H54 (cell line): Measurements from ENCODE around the gene SRCIN1.
"Not testable (repeated sequence)": the region's sequence is repeated elsewhere in the genome, so short reads cannot be mapped to it uniquely, and the experiment has no call there.

Source experiments
- DNase-seq: peaks from one replicate; pipeline ENCODE4 v3.0.0; 2011; ENCODE audit warnings: low spot score, mixed read lengths; ENCODE audit not compliant: insufficient read length
- FAIRE-seq: peaks from 3 replicates; lab custom pipeline; 2011; peaks lifted over from hg19 to GRCh38; lab: Jason Lieb, UNC
- POLR2A ChIP-seq: IDR thresholded peaks from 2 replicates; pipeline ENCODE4 v1.6.1; 2011; ENCODE audit warnings: low read depth, mild to moderate bottlenecking, low read length

The SRCIN1 gene

DNA sequence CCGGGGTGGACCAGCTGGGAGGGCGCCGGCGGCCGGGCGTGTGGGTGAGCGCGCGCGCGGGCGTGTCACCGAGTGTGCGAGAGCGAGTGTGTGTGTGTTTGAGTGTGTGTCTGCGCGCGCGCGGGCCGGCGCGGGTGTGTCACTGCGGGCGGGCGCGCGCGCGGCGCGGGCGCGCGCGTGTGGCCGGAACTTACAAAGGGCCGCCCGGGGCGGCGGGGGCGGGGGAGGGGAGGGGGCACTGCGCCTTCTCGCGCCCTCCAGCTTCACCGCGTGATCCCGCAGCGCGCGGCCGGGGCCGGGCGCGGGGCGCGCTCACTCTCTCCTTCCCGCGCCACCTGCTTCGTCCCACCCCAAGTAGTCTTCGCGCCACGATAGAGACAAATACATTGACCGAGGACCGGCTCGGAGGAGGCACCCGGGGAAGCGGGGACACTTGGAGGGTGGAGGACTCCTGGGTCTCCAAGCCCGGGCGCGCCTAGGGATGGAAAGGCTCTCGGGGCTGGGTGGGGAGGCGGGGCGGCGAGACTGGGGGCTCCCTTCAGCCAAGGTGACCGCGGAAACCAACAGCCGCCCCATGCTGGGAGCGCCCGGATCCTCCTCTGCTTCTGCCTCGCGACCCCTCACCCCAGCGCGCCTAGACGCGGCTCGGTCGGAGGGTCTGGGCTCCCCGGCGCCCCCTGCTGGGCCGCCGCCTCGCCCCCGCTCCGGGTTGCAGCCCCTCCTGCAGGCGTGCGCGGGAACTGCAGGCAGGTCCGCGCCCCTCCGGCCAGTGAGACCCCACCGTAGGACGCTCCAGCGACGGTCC is at the start of gene SRCIN1:
Gene SRCIN1 (minus strand): TSS at position 112 of the 805 bp plus-strand sequence. CDS start 247 bp downstream, outside the sequence.
- DNase-seq: peak; percentile 62
- no peak for TF ChIP-seq POLR2A
- FAIRE-seq: no peak

GRCh38 chr17:38654411-38655398 is 49.0 kb upstream of the SRCIN1 start:
- no peak for TF ChIP-seq POLR2A
- FAIRE-seq: no peak
- DNase-seq: no peak

- no peak for TF ChIP-seq POLR2A
- no peak for FAIRE-seq
- DNase-seq: no peak
Observed at GRCh38 chr17:38653679-38654078, 47.9 kb upstream of the SRCIN1 start.

DNA sequence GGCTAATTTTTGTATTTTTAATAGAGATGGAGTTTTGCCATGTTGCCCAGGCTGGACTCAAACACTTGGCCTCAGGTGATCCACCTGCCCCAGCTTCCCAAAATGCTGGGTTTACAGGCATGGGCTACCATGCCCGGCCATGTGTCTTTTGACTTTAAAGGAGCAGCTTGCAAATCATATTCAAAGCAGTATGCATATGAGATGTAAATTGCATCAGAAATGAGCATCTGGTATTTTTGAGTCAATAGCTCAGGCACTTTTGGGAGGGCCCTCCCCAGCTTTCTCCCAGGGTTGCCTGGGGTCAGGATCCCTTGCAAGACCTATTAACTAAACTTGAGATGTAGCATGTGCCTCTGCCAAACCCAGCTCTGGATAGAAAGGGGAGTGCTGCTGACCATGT is 47.5 kb upstream of the SRCIN1 start:
- no peak for DNase-seq
- TF ChIP-seq POLR2A: no peak
- no peak for FAIRE-seq

- DNase-seq, FAIRE-seq: not testable (repeated sequence)
Observed at GRCh38 chr17:38650653-38651173, 45.0 kb upstream of the SRCIN1 start.

DNA sequence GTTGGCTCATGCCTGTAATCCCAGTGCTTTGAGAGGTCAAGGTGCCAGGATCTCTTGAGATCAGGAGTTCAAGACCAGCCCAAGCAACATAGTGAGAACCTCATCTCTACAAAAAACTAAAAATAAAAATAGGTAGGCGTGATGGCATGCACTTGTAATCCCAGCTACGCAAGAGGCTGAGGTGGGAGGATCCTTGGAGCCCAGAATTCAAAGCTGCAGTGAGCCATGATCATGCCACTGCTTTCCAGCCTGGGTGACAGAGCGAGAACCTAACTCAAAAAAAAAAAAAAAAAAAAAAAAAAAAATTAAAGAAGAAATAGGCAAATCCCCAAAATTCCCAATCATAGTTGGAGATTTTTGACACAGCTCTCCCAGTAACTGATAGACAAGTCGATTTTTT is 32.2 kb upstream of the SRCIN1 start:
- FAIRE-seq (no peak), DNase-seq (no peak)
- TF ChIP-seq POLR2A: no peak

DNA sequence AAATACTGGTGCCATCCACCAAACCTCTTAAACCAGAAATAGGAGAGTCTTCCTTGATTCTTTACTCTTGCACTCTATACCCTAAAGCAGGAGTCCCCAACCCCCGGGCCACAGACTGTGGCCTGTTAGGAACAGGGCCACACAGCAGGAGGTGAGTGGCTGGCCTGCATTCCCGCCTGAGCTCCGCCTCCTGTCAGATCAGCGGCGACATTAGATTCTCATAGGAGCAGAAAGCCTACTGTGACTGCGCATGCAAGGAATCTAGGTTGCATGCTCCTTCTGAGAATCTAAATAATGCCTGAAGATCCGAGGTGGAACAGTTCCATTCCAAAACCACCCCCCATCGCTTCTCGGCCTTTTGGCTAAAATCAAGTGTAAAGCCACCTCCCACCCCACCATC is 30.3 kb upstream of the SRCIN1 start:
- no peak for DNase-seq
- TF ChIP-seq POLR2A: no peak
- FAIRE-seq: no peak

- no peak for DNase-seq
- no peak for FAIRE-seq
Observed at GRCh38 chr17:38632334-38632733, 26.6 kb upstream of the SRCIN1 start.

GRCh38 chr17:38628441-38628840 is 22.7 kb upstream of the SRCIN1 start:
- no peak for FAIRE-seq
- DNase-seq: no peak
- no peak for TF ChIP-seq POLR2A

More at GRCh38 chr17:38632334-38632733, 26.6 kb upstream of the SRCIN1 start:
- TF ChIP-seq POLR2A: no peak

GRCh38 chr17:38627957-38628356 is 22.2 kb upstream of the SRCIN1 start:
- no peak for FAIRE-seq
- DNase-seq: no peak
- no peak for TF ChIP-seq POLR2A

DNA sequence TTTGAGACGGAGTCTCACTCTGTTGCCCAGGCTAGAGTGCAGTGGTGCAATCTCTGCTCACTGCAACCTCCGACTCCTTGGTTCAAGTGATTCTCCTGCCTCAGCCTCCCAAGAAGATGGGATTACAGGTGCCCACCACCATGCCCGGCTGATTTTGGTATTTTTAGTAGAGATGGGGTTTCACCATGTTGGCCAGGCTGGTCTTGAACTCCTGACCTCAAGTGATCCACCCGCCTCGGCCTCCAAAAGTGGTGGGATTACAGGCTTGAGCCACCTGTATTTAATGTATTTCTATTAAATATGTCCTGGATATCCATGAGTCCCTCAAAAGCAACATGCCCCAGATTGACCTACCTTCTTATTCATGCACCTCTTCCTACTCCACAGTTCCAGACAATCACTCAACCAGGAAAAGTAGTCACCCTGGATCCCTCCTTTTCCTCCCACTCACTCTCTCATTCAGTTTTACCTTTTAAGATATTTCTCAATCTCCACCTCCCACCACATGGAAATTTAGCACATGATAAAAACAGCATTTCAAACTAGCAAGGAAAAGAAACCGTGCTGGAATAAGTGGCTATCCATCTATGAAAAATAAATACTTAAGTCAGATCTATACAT is 21.0 kb upstream of the SRCIN1 start:
- FAIRE-seq, DNase-seq: not testable (repeated sequence)

DNA sequence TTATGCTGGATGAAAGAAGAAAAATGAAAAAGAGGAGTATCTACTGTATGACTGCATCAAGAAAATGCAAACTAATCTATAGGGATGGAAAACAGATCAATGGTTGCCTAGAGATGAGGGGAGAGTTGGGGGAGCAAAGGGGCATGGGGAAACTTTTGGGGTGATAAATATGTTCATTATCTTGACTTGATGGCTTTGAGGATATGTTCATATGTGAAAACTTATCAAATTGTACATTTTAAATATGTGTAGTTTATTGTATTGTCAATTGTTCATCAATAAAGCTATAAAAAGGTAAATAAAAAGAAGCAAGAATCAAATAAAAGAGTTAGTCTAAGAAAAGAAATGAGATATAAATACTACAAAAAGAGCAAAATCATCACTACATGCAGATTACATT is 19.7 kb upstream of the SRCIN1 start:
- TF ChIP-seq POLR2A: no peak
- DNase-seq: no peak
- FAIRE-seq: no peak

GRCh38 chr17:38624782-38625355 is 19.1 kb upstream of the SRCIN1 start:
- not testable (repeated sequence) for FAIRE-seq

More at GRCh38 chr17:38624782-38625355, 19.1 kb upstream of the SRCIN1 start:
- DNase-seq: not testable (repeated sequence)
